Activated CD4-positive, alpha-beta T cell treated with anti-CD3 and anti-CD28 coated beads, Interleukin-2, amount 10 ng/mL, durations not matched to agents 7 days and 5 days (primary cell): ENCODE results near the gene TRIM8. TPM values are rescaled to one million over a fixed set of nuclear protein-coding genes. Genes with fewer than 3 reads are reported as not detected.

Experiments used
- CTCF ChIA-PET: fragments of 350-600 bp; sonication (Branson Sonifier 250); formaldehyde crosslinking; loops from one replicate; lab custom pipeline; 2021; ENCODE audit warnings: antibody characterized with exemption; lab: Charles Lee
- POLR2A ChIA-PET: fragments of 350-600 bp; sonication (Branson Sonifier 250); formaldehyde crosslinking; loops from one replicate; lab custom pipeline; 2021; ENCODE audit warnings: antibody characterized with exemption; lab: Charles Lee
- DNase-seq: peaks from one replicate; pipeline ENCODE4 v3.0.0-alpha.2; 2020
- H3K27ac Mint-ChIP-seq: one replicate; pipeline ENCODE4 v1.8.0; 2021; ENCODE audit warnings: mild to moderate bottlenecking, moderate library complexity, mixed read lengths
- H3K27me3 Mint-ChIP-seq: one replicate; pipeline ENCODE4 v1.8.0; 2021; ENCODE audit warnings: mixed read lengths
- H3K36me3 Mint-ChIP-seq: one replicate; pipeline ENCODE4 v1.8.0; 2021; ENCODE audit warnings: low read depth, mixed read lengths
- H3K4me1 Mint-ChIP-seq: one replicate; pipeline ENCODE4 v1.8.0; 2021; ENCODE audit warnings: mixed read lengths
- H3K4me3 Mint-ChIP-seq: one replicate; pipeline ENCODE4 v1.8.0; 2021; ENCODE audit warnings: mild to moderate bottlenecking, moderate library complexity, mixed read lengths
- H3K9me3 Mint-ChIP-seq: one replicate; pipeline ENCODE4 v1.8.0; 2021; ENCODE audit warnings: mixed read lengths
- total RNA-seq, 2 experiments: library from RNA; stranded (reverse); gene quantifications; one replicate each; pipeline ENCODE4 v1.2.3, GENCODE V29; 2021

Gene TRIM8
- 10 to 100 TPM; 40.2 to 42.7 TPM for total RNA-seq

GRCh38 chr10:102644066-102644645, at the start of gene TRIM8:
TSS of gene TRIM8 (plus strand) at chr10:102644479. CDS start at chr10:102644618, 139 bp downstream.
- Mint-ChIP-seq H3K9me3 (no peaks in the 10 kb centered on the region), H3K4me3 (peak within 1 kb of the TSS; percentile 94), H3K27me3 (no peaks in the 10 kb centered on the region), H3K27ac (peak within 1 kb of the TSS; percentile 95), H3K4me1 (peaks cover 40% of the 10 kb centered on the region), H3K36me3 (peaks cover 25% of the 10 kb centered on the region)
- peak; percentile 56 for DNase-seq
- POLR2A ChIA-PET, result interaction anchor here (0.8 kb wide), 1 partner anchor 224 kb away, joined by 3 read pairs; the partner anchor contains the start of gene FBXL15
- CTCF ChIA-PET, result interaction anchor here (0.5 to 3.7 kb wide), 19 partner anchors 10 to 192 kb away, joined by 3 to 26 read pairs (median 4); partner anchors contain the start of genes C10orf95 and SUFU

GRCh38 chr10:102595293-102595692, 49.0 kb upstream of the TRIM8 start:
- H3K27me3 Mint-ChIP-seq, result no peaks in the 10 kb centered on the region
- peaks cover 4% of the 10 kb centered on the region for H3K36me3 Mint-ChIP-seq
- no peak overlapping the region for H3K27ac Mint-ChIP-seq
- DNase-seq, result no peak
- H3K4me1 Mint-ChIP-seq, result no peaks in the 10 kb centered on the region
- H3K9me3 Mint-ChIP-seq, result no peaks in the 10 kb centered on the region
- ChIA-PET CTCF (interaction anchor here (0.8 to 2.9 kb wide), 5 partner anchors 9 to 117 kb away, joined by 3 to 10 read pairs (median 3); no protein-coding TSS in a partner anchor), POLR2A (no interaction called here)
- H3K4me3 Mint-ChIP-seq, result no peak overlapping the region

GRCh38 chr10:102595897-102596296, 48.4 kb upstream of the TRIM8 start:
- no peaks in the 10 kb centered on the region for H3K9me3 Mint-ChIP-seq
- DNase-seq, result no peak
- H3K4me1 Mint-ChIP-seq, result no peaks in the 10 kb centered on the region
- POLR2A ChIA-PET, result no interaction called here
- no peak overlapping the region for H3K4me3 Mint-ChIP-seq
- H3K36me3 Mint-ChIP-seq, result peaks cover 4% of the 10 kb centered on the region
- H3K27me3 Mint-ChIP-seq, result no peaks in the 10 kb centered on the region
- CTCF ChIA-PET, result interaction anchor here (0.6 to 2.9 kb wide), 8 partner anchors 10 to 603 kb away, joined by 3 to 10 read pairs (median 3); no protein-coding TSS in a partner anchor
- no peak overlapping the region for H3K27ac Mint-ChIP-seq

GRCh38 chr10:102596506-102596971, 47.7 kb upstream of the TRIM8 start:
- POLR2A ChIA-PET, result no interaction called here
- Mint-ChIP-seq H3K4me3 (no peak overlapping the region), H3K27ac (no peak overlapping the region), H3K27me3 (no peaks in the 10 kb centered on the region), H3K36me3 (peaks cover 4% of the 10 kb centered on the region), H3K4me1 (no peaks in the 10 kb centered on the region), H3K9me3 (no peaks in the 10 kb centered on the region)
- peak; percentile 33 for DNase-seq
- CTCF ChIA-PET, result interaction anchor here (0.6 to 2.9 kb wide), 6 partner anchors 13 to 603 kb away, joined by 3 to 10 read pairs (median 3); no protein-coding TSS in a partner anchor

- H3K4me3 Mint-ChIP-seq, result no peak overlapping the region
- POLR2A ChIA-PET, result no interaction called here
- no peaks in the 10 kb centered on the region for H3K27me3 Mint-ChIP-seq
These were observed 46.9 kb upstream of the TRIM8 start for GRCh38 chr10:102597131-102597991.

GRCh38 chr10:102598243-102598642, 46.0 kb upstream of the TRIM8 start:
- no peak for DNase-seq
- no peak overlapping the region for H3K4me3 Mint-ChIP-seq
- no peaks in the 10 kb centered on the region for H3K27me3 Mint-ChIP-seq
- ChIA-PET CTCF (interaction anchor here (1.1 kb wide), 1 partner anchor 14 kb away, joined by 5 read pairs; no protein-coding TSS in a partner anchor), POLR2A (no interaction called here)
- H3K4me1 Mint-ChIP-seq, result no peaks in the 10 kb centered on the region
- H3K36me3 Mint-ChIP-seq, result peaks cover 4% of the 10 kb centered on the region
- H3K9me3 Mint-ChIP-seq, result no peaks in the 10 kb centered on the region
- no peak overlapping the region for H3K27ac Mint-ChIP-seq

More at GRCh38 chr10:102597131-102597991, 46.9 kb upstream of the TRIM8 start:
- no peak overlapping the region for H3K27ac Mint-ChIP-seq
- no peaks in the 10 kb centered on the region for H3K9me3 Mint-ChIP-seq
- H3K36me3 Mint-ChIP-seq, result peaks cover 4% of the 10 kb centered on the region
- DNase-seq, result no peak
- no peaks in the 10 kb centered on the region for H3K4me1 Mint-ChIP-seq
- CTCF ChIA-PET, result interaction anchor here (0.7 to 2.9 kb wide), 3 partner anchors 14 to 305 kb away, joined by 3 to 10 read pairs (median 4); no protein-coding TSS in a partner anchor

GRCh38 chr10:102599565-102600327, 44.5 kb upstream of the TRIM8 start:
- Mint-ChIP-seq H3K27ac (no peak overlapping the region), H3K9me3 (no peaks in the 10 kb centered on the region), H3K36me3 (peaks cover 7% of the 10 kb centered on the region), H3K27me3 (no peaks in the 10 kb centered on the region), H3K4me3 (no peak overlapping the region), H3K4me1 (peaks cover 3% of the 10 kb centered on the region)
- CTCF ChIA-PET, result interaction anchor here (1.2 kb wide), 1 partner anchor 196 kb away, joined by 3 read pairs; no protein-coding TSS in a partner anchor
- DNase-seq, result no peak
- POLR2A ChIA-PET, result no interaction called here

GRCh38 chr10:102600816-102601215, 43.5 kb upstream of the TRIM8 start:
- ChIA-PET CTCF (interaction anchor here (0.6 to 1.2 kb wide), 2 partner anchors 33 to 197 kb away, joined by 3 read pairs; no protein-coding TSS in a partner anchor), POLR2A (no interaction called here)
- peaks cover 3% of the 10 kb centered on the region for H3K4me1 Mint-ChIP-seq
- no peaks in the 10 kb centered on the region for H3K9me3 Mint-ChIP-seq
- H3K27me3 Mint-ChIP-seq, result no peaks in the 10 kb centered on the region
- peaks cover 7% of the 10 kb centered on the region for H3K36me3 Mint-ChIP-seq
- no peak overlapping the region for H3K27ac Mint-ChIP-seq
- no peak overlapping the region for H3K4me3 Mint-ChIP-seq
- no peak for DNase-seq

- no peaks in the 10 kb centered on the region for H3K27me3 Mint-ChIP-seq
- no peak overlapping the region for H3K27ac Mint-ChIP-seq
- ChIA-PET POLR2A (no interaction called here), CTCF (interaction anchor here (0.6 to 2.2 kb wide), 2 partner anchors 34 to 98 kb away, joined by 3 to 4 read pairs; partner anchors contain the start of gene SUFU)
- no peaks in the 10 kb centered on the region for H3K9me3 Mint-ChIP-seq
- H3K4me3 Mint-ChIP-seq, result no peak overlapping the region
- H3K36me3 Mint-ChIP-seq, result peaks cover 9% of the 10 kb centered on the region
- no peak for DNase-seq
- peaks cover 3% of the 10 kb centered on the region for H3K4me1 Mint-ChIP-seq
These were observed 42.6 kb upstream of the TRIM8 start for GRCh38 chr10:102601639-102602038.

- POLR2A ChIA-PET, result no interaction called here
- Mint-ChIP-seq H3K27ac (no peak overlapping the region), H3K4me3 (no peak overlapping the region), H3K36me3 (peaks cover 7% of the 10 kb centered on the region), H3K27me3 (no peaks in the 10 kb centered on the region), H3K9me3 (no peaks in the 10 kb centered on the region), H3K4me1 (peaks cover 3% of the 10 kb centered on the region)
- no peak for DNase-seq
- CTCF ChIA-PET, result interaction anchor here (0.9 to 2.3 kb wide), 3 partner anchors 19 to 98 kb away, joined by 3 to 5 read pairs (median 4); partner anchors contain the start of gene SUFU
These were observed 41.8 kb upstream of the TRIM8 start for GRCh38 chr10:102602272-102603045.

GRCh38 chr10:102603946-102604345, 40.3 kb upstream of the TRIM8 start:
- peaks cover 6% of the 10 kb centered on the region for H3K36me3 Mint-ChIP-seq
- CTCF ChIA-PET, result interaction anchor here (2.2 to 2.3 kb wide), 2 partner anchors 20 to 100 kb away, joined by 4 to 5 read pairs; partner anchors contain the start of gene SUFU
- POLR2A ChIA-PET, result no interaction called here
- no peaks in the 10 kb centered on the region for H3K27me3 Mint-ChIP-seq
- H3K27ac Mint-ChIP-seq, result no peak overlapping the region
- no peak overlapping the region for H3K4me3 Mint-ChIP-seq
- no peak for DNase-seq
- no peaks in the 10 kb centered on the region for H3K9me3 Mint-ChIP-seq
- peaks cover 3% of the 10 kb centered on the region for H3K4me1 Mint-ChIP-seq
